Ecto neural progenitor cell (in vitro differentiated cells): Measurements from ENCODE around the gene JAG1.

Experiments
- DNase-seq: peaks from one replicate; pipeline ENCODE4 v3.0.0-alpha.2; 2018; ENCODE audit warnings: low spot score

The JAG1 gene

DNA sequence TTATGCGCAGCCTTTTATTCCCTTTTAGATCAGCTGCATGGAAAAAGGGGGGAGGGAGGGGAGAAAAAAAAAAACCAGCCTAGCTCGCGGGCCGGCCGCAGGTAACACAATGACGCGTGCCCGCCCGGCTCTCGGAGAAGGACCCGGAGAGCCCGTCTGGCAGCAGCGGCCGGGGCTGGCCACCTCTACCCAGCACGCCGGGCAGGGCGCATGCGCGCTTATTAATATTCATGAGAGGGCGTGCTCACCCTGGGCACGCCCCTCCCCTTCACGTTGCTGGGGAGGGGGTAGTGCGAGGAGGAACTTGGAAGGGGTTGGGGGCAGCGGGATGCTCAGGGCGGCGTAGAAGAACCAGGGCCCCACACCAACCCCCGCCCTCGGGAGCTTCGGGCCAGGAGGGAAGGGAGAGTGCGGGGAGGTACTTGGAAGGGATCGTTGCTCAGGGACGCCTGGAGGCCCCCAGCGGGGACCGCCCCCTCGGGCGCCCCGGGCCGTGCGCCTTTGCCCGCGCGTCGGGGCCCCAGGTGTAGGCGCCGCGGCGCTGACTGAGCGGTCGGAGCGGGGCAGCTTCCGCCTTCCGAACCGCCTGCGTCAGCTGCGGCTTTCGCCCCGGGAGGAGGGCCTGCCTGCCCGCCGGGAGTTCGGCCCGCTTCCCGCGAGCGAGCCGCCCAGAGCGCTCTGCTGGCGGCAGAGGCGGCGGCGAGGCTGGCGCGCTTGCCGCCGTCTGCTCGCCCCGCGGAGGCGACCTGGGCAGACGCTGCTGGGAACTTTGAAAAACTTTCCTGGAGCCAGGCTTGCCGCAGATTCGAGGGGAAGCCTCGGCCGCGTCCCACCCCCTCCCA, at the start of gene JAG1:
JAG1 (minus strand) TSS at position 158 of the 842 bp plus-strand sequence. CDS start 469 bp downstream, outside the sequence.
- peak; percentile 97 for DNase-seq

DNA sequence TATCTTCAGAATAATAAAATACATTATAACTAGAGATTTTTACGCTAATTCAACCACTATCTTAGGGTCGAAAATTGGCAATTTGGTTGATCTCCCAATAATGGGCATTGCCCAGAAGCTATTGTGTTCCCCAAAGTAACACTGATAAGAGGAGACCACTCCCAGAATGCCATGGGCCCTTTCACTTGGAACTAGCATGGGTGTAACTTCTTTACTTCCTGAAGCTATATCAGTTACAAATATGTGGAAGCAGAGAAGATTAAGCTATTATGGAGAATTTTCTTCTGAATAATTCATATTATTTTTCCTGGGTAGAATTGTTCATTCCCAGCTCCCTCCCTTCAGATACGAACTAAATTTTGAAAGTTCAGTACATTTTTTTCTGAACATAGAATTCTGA, 48.2 kb upstream of the JAG1 start:
- DNase-seq = no peak

DNA sequence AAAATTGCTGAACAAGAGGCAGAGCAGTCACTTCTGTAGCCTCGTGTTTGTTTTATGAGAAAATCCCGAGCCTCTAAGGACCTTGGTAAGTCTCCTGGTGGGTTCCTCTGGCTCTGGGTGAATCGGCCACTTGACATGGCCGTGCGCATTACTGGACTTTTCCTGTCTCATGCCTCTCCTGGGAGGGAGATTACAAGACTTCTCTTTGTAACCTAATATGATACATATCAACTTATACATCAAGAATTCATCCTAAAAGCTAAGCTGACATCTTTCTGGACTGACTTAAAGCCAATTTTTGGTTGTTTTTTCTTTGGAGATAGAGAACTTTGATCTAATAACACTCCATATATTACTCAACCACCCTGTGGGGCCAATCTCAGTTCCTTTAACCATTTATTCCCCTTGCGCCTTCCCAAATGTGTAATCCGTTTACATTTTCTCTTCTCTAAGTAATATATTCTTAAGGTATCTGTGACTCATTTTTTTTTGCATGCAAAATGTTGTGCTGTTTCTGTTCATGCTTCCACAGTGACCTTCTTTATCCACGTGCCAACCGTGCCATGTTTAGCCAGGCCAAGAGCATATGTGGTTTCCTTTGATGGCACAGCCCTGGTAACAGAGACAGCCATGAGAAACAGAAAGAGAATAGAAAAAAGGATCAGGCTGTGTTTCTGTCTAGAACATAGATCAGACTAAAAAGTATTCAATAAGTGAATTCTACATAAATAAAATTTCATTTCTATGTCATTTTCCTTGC, 47.5 kb upstream of the JAG1 start:
- no peak for DNase-seq

- DNase-seq = no peak
Measured at GRCh38 chr20:10720565-10720964, 46.8 kb upstream of the JAG1 start.

DNA sequence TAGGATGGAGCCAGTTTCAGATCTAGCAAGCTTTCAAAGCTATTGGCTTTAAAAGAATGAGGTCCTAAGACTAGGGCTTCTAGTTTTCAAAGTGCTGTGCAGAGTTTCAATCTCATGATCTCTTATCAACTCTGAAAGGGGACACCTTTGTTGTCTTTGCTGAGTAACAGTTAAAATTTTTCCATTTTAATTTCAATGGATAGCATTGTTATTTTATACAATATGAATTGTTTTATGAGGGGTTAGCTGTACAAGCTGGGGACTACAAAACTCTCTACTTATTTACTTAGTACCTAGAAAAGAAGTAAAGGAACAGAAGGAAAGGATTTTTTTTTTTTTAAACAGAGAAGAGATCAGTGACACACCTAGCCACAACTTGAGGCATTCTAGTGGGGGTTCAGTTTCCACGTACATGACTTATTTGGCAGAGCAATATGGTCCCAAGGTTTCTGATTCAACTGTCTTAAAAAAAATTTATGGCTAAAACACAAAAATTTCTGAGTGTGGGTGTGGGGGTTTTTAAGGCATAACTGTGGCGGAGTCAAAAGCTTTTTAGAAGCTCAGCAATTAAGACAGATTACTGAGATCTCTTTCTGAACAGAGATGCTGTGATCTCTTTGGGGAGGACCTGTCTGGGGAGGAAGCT, 46.1 kb upstream of the JAG1 start:
- DNase-seq = no peak

- DNase-seq = no peak
Measured at GRCh38 chr20:10718661-10719060, 44.9 kb upstream of the JAG1 start.

DNA sequence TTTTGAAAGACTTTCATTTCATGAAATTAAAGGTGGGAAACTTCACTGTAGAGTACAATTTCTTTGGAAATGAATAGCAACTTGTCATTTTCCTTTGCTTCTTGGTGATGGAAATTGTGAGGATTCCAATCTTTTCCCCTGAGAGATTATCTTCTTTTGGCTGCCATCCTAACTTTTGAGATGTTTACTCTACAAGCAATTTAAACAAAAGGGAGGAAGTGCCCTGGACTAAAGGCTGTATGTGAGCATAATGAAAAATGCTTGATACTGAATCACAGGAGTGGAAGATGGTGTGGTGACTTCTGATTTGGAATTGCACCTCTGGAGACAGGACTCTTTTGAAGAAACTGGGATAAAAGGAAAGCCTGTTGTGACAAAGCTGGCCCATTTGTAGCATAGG, 43.1 kb upstream of the JAG1 start:
- no peak for DNase-seq

- DNase-seq = no peak
Measured at GRCh38 chr20:10715035-10715434, 41.2 kb upstream of the JAG1 start.

DNA sequence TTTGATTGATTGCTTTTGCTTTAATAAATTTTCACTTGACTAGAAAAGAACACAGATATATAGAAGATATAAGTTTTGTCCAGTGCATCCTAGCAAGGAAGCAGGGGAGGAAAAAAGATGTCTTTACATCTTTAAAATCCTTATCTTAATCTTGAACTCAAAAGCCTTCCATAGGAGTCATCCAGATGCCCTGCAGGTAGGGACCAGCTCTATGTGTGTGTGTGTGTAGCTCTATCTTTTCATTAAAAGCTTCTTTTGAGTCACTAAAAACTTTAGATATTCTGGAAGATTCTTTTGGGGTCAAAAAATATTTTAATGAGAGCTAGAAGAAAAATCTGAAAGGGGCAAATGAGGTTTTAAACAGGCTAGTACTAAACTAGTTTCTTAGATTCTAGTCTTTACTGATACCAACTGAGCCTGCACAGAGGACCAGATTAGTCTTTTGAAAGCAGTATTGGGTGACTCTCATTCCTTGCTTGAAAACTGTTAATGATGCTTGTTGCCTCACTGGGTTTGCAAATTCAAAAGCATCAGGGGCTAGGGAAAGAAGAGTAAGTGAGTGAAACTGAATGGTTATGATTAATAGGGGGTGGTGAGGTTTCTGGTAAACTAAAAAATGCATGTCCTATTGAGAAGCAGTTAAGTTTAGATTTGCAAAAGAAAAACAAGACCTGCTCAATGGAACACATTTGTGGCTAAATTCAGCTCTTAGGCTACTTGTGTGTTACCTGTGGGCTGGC, 40.6 kb upstream of the JAG1 start:
- no peak for DNase-seq

DNA sequence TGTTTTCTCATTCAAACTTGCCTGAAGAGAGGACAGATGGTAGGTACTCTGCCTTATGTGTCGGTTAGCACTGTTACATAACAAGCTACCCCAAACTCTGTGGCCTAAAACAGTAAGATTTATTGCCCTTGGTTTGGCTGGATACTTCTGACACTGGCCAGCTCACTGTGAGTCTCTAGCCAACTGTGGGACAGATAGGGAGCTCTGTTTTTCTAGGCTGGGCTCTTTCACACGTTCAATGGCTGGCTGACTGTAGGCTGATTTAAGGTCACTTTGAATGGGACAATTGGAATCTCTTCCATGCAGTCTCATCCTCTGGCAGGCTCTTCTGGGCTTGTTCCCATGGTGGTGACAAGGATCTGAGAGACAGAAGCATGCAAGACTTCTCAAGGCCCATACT, 39.4 kb upstream of the JAG1 start:
- DNase-seq = no peak

- DNase-seq = no peak
Measured at GRCh38 chr20:10711903-10712451, 38.2 kb upstream of the JAG1 start.

- DNase-seq = no peak
Measured at GRCh38 chr20:10710991-10711775, 37.4 kb upstream of the JAG1 start.

GRCh38 chr20:10709916-10710315, 36.1 kb upstream of the JAG1 start:
- no peak for DNase-seq

DNA sequence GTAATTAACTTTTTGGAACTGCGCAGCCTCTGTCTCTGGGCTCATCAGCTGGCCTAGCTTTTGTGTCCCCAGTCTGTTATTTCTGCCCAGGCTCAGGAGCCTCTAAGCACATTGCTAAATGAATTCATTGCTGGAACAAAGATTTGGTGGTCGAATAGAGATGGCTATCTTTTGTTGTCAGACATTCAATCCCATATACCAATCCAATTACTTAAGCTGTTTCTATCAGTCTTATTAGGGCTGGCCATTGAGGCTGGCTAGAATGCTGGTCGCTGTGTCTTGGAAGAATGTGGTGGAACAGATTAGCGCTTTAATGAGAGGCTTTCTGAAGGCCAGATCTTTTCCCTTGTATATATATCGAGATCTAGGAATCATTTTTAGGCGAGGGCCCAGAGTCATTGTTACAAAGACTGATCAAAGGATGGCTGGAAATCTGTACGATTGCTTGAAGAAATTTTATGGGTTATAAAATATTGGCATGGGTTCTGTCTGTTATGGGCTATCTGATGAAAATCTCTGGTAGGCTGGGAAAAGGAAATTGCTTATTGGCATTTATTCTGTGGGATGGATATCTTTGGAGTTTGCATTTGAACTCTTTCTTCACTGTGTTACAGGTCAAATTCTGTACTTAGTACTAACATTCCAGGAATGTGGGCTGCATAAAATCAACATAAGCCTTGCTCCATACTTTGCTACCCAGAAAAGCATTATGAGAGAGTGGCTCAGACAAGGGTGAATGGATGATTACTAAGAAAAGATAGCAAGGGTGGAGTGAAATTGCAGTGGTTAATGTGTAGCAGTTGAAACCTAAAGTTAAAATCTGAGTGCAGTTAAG, 34.8 kb upstream of the JAG1 start:
- DNase-seq = peak; percentile 51

DNA sequence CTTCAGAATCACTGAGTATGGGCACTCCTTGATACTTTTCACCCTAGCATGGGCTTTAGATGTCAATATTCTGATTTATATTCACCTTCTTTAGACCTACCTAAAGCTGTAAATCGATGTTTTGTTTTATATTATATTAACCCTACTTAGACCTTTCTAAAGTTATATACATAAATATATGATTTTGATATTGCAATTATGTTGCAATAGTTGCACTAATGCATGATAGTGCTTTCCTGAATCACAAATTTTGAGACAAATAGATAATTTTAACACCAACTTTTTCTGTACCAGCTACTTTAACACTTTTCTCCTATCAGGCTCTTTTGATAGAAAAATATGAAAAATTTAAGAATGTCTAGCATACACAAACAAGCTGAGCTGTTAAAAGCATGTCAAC, 34.0 kb upstream of the JAG1 start:
- DNase-seq = no peak

DNA sequence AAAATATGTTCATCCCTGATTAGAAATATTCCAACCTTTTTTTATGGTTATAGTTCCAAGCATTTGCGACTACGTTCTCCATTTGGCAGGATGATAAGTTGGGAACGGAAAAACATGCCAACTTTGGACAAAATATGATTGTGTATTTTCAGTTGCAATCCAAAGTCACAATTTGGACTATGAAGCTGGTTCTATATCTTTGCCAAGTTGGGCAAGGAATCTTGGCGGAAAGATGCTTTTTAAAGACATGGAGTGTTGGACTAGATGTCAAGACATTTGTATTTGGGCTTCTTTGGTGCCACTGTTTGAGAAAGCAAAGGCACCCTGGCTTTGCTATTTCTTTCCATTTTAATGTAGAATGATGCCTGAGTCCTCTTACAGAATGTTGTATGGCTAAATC, 33.3 kb upstream of the JAG1 start:
- DNase-seq = no peak

DNA sequence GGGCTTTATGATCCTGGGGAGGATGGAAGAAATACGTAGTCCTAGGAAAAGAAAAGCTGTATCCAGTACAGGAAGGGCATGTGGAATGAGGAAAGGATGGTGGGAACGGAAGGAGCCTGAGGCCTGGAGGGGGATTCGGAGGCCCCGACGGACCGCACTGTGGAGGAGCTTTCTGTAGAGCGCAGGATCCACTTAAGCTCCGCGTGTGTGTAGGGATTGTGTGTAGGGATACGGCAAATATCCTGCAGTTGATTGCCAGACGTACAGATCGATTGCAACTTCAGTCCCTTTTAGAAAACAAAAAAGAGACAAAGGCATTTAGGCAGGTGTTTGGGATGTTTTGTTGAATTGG, 32.6 kb upstream of the JAG1 start:
- DNase-seq = no peak

GRCh38 chr20:10705801-10706459, 32.1 kb upstream of the JAG1 start:
- no peak for DNase-seq

DNA sequence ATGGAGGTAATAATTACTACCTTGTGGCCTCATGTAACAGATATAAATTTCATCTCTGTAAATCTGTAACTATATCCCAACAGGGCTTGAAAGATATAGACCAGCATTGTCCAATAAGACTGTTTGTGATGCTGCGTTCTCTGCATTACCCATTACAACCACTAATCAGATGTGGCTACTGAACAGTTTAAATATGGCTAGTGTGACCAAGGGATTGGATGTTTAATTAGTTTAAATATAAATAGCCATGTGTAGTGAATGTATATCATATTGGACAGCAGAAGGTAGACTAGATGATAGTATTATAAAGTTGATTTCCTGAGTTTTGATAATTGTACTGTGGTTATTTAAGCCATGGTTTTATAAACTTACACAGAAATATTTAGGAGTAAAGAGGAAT, 27.8 kb upstream of the JAG1 start:
- no peak for DNase-seq

- DNase-seq = no peak
Measured at GRCh38 chr20:10699941-10700340, 26.1 kb upstream of the JAG1 start.
